Kidney tubule cell (primary cell): ENCODE data around the gene TBC1D10B.
A peak's percentile ranks its signal among the peaks of the same experiment; 100 is the strongest.
"Not testable (repeated sequence)": the region's sequence is repeated elsewhere in the genome, so short reads cannot be mapped to it uniquely, and the experiment has no call there.

Source experiments
- DNase-seq: peaks from one replicate; pipeline ENCODE4 v3.0.0-alpha.2; 2018; ENCODE audit warnings: low spot score

TBC1D10B gene

DNA sequence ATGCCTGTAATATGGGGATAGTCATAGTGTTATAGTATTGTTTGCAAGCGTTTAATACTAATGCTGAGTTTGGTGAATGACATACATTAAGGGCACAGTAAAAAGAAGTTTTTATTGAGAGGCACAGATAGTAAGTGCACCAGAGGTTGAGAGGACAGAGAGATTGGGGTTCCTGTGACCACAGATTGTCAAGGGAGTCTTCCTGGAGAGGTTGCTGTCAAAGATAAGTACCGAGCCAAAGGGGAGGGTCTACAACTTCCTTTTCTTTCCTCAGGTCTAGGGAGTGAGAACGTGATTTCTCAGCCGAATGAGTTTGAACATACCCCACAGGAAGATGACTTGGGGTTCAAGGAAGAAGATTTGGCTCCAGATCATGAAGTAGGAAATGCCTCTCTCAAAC lies 26.8 kb upstream of the TBC1D10B start:
- no peak for DNase-seq

- not testable (repeated sequence) for DNase-seq
Observed at GRCh38 chr16:30396627-30397026, 26.3 kb upstream of the TBC1D10B start.

GRCh38 chr16:30395992-30396585 lies 25.8 kb upstream of the TBC1D10B start:
- no peak for DNase-seq

GRCh38 chr16:30395155-30395991 lies 25.1 kb upstream of the TBC1D10B start, which contains the start of gene ZNF48:
Gene ZNF48 (plus strand): TSS chr16:30395420. CDS start chr16:30395795, 375 bp downstream.
- peak; percentile 93 for DNase-seq

- peak; percentile 36 for DNase-seq
Observed at GRCh38 chr16:30394592-30395154, 24.4 kb upstream of the TBC1D10B start.

DNA sequence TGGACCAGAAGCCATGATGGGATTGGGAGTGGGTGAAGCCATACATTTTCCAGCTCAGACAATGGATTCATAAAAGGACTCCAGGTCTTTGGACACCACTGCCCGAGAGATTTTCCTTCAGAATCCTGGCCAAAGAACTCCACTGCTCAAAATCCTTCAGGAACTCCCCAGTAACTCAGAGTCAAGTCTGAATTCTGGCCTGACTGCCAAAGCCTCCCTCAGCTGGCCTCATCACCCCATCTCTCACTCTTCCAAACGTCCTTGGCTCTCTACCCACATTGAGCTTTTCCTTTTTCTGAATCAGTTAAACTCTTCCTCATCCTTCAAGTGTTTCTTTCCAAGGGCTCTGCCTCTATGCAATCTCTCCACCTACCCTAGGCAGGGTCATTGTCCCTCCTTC lies 13.2 kb upstream of the TBC1D10B start:
- no peak for DNase-seq

GRCh38 chr16:30382111-30382881 lies 12.0 kb upstream of the TBC1D10B start, which contains the start of gene SEPTIN1:
Gene SEPTIN1 (minus strand): TSS chr16:30382561. CDS start chr16:30382542, 19 bp downstream.
- DNase-seq: no peak

DNA sequence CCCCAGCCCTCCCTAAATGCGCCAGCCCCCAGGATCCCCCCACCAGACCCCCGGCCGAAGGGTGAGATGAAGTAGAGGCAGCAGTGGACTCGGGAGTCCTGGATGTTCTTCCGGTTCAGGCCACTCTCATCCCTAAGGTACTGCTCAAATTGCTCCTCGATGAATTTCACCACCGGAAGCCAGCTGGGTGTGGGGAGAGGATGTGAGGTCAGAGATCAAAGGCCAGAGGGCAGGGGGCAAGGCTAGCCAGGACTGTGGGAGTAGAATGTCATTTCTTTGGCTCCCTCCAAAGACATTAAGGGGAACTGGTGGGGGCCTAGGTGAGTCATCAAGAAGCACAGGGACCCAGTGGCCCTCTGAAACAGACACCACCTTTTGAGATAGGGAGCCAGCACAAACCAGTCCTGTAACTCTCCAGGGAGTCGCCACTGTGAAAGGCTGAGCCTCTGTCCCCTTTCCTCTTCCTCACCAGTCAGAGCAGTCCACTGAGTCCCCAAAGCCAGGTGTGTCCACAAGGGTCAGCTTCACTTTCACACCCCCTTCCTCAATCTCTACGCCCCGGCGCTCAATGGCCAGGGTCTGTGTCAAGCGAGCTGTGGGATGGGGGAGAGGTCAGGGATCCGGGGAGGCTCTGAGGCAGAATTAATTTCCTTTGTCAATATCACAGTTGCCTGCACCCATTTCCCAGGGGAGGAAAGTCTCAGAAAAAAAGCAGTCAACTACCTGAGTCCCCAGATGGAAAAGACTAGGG lies 11.2 kb upstream of the TBC1D10B start:
- DNase-seq: no peak

DNA sequence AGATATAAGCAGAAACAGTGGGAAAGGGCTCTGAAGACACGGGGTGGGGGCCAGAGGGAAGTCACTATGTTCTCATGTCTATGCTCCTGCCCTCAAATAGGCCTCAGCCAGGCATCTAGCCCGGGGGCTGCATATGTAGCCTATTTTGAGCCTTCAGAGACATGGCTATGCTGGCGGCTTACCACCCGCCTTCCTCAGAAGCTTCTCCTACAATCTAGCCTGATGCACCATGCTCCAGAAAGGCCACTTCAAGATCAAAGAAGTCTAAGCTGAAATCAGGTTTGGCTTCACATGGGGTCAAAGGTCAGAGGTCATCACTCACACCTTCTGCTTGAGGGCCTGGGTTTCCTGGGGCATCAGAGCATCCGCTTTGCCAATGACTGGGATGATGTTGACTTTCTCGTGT lies 10.5 kb upstream of the TBC1D10B start:
- DNase-seq: no peak

- no peak for DNase-seq
Observed at GRCh38 chr16:30380072-30380802, 9.9 kb upstream of the TBC1D10B start.

DNA sequence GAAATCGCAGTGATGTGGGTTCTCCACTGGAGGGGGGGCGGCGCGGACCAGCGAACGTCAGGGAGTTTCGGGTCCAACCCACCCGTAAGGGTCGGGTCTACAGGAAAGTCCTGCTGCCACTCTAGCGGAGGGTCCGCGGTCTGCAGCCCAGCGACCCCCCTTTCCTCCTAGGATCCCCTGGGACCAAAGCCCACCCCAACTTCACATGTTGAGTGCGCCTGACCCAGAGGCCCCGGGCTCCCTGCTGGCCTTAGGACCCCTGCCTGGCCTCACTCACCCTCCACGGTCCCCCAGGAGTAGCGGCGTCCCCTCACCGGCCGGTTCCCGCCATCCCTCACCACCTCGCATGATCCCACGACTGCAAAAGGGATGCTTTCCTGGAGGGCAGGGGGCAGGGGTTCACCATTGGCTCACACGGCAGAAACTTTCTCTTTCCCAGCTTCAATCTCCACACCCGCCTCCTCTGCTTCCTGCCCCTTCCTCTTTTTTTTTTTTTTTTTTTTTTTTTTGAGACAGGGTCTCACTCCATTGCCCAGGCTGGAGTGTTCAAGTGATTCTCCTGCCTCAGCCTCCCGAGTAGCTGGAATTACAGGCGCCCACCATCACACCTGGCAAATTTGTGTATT lies 9.0 kb upstream of the TBC1D10B start:
- DNase-seq: no peak

GRCh38 chr16:30378236-30379157 lies 8.2 kb upstream of the TBC1D10B start:
- DNase-seq: peak; percentile 98

- DNase-seq: peak; percentile 88
Observed at GRCh38 chr16:30377812-30378235, 7.5 kb upstream of the TBC1D10B start.

DNA sequence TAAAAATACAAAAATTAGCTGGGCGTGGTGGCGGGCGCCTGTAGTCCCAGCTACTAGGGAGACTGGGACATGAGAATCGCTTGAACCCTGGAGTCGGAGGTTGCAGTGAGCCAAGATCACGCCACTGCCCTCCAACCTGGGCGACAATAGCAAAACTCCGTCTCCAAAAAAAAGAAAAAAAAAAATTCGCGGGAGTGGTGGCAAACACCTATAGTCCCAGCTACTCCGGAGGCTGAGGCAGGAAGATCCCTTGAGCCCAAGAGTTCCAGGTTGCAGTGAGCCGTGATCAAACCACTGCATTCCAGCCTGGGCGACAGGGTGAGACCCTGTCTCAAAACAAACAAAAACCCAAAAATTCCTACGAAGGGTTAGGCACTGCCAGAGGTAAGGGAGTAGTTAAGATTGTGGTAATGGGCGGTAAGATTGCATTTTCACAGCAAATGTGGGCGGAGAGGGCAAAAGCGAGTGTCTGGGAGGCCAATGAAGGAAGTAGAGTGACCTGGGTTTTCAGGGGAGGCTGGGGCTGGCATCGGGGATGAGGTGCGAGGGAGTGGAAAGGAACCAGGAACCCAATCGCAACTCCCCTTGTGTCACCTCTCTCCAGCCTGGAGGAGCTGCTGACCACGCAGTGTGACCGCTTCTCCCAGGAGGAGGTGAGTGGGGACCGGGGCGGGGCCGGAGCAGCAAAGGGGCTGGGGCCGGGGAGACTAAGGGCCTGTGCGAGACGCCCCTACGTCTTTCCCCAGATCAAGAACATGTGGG lies 6.9 kb upstream of the TBC1D10B start:
- DNase-seq: no peak

- no peak for DNase-seq
Observed at GRCh38 chr16:30376461-30376902, 6.2 kb upstream of the TBC1D10B start.

- DNase-seq: no peak
Observed at GRCh38 chr16:30375864-30376263, 5.6 kb upstream of the TBC1D10B start.

GRCh38 chr16:30374538-30374937 lies 4.2 kb upstream of the TBC1D10B start, which contains the start of gene MYL11:
Gene MYL11 (plus strand): TSS chr16:30374802. CDS start chr16:30374858, 56 bp downstream.
- DNase-seq: no peak

DNA sequence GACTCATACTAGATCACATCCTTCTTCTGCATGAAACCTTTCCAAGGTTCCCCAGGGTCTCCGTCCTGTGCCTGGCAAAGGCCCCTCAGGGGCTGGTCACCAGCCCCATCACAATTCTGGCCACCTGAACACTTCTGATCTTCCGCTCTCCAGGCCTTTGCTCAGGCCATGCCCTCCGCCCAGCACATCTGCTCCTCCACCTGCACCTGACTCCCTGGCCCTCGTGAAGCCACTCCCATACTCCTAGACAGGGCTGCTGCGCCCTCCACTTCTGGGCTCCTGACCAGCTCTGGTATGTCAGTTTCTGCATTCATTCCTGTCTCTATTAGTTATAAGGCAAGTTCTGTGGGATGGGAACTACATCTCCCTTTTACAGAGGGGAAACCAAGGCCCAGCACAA lies 2.4 kb upstream of the TBC1D10B start:
- DNase-seq: no peak
